Pancreas (tissue), 10 donors: ENCODE results near the gene CLEC4G. TPM values are rescaled to one million over a fixed set of nuclear protein-coding genes. Genes with fewer than 3 reads are reported as not detected.

Experiments
- ATAC-seq, 4 donors: fragments of 200-7000 bp; cut with Tn5 transposase; one replicate each; pipeline versions ENCODE4 v1.8.0 to v1.9.1; 2020; ENCODE audit warnings: mild to moderate bottlenecking in 4 of 4, moderate library complexity in 4 of 4
- DNase-seq, 6 donors: peaks; one replicate each; pipeline ENCODE4 v3.0.0-alpha.2; 2020
- FAIRE-seq: peaks from 2 replicates; lab custom pipeline; 2012; peaks lifted over from hg19 to GRCh38; lab: Jason Lieb, UNC
- H3K27ac ChIP-seq, 4 donors: fragments of 200-600 bp; sonication (generic); 1 replicate in 3 of 4; 2 replicates in 1 of 4; pipeline versions ENCODE4 v1.5.0 to v1.8.0; 2020
- H3K27me3 ChIP-seq, 4 donors: fragments of 200-600 bp; one replicate each; pipeline ENCODE4 v1.8.0; 2021
- H3K36me3 ChIP-seq, 3 donors: fragments of 200-600 bp; sonication (generic) in 1 of 3; one replicate each; pipeline versions ENCODE4 v1.5.0 to v1.8.0; 2020 to 2021
- H3K4me1 ChIP-seq, 3 donors: fragments of 200-600 bp; one replicate each; pipeline ENCODE4 v1.8.0; 2021
- H3K4me3 ChIP-seq, 4 donors: fragments of 200-600 bp; sonication (generic) in 2 of 4; one replicate each; pipeline versions ENCODE4 v1.5.0 to v1.8.0; 2020 to 2021
- H3K9me3 ChIP-seq, 4 donors: fragments of 200-600 bp; one replicate each; pipeline ENCODE4 v1.8.0; 2021
- WGBS, 2 donors: extraction: QIAGEN DNeasy Blood & Tissue Kit; methylation state at CpG; one replicate each; pipeline ENCODE4 v1.1.7; 2013; 5-methylcytosine and 5-hydroxymethylcytosine counted together
- intact Hi-C, 3 donors: fragments of 100-400 bp; cut with DNase I; formaldehyde crosslinking; loops; one replicate each; pipeline versions ENCODE4 v1.11.1 to v1.14.2; 2022
- polyA plus RNA-seq, 2 donors: library from polyadenylated mRNA; stranded (reverse); fragments of 200-250 nt; gene quantifications; one replicate each; pipeline ENCODE4 v1.2.3, GENCODE V29; 2013
- total RNA-seq, 6 donors: library from RNA; stranded (reverse); fragmentation: NEBNext Ultra II Directional in 4 of 6; extraction: Animal tissue kit (Norgen Biotek cat#: 25700) in 4 of 6; gene quantifications; one replicate each; pipeline versions ENCODE4 v1.2.1 to v1.2.4, GENCODE V29; 2021 to 2023
- TF ChIP-seq, protein P1 (sequence below), 4 donors: fragments of 200-600 bp; sonication (generic) in 3 of 4; IDR thresholded peaks; one replicate each; pipeline versions ENCODE4 v1.5.0 to v1.8.0; 2021; ENCODE audit warnings: antibody characterized with exemption in 4 of 4
- donor health status: healthy with polysubstance abuse.
- donor health status: DM: no; HTN: no; CAD: no; lungs with moderate emphysema.
- donor health status: DM: no; HTN: no; CAD: no.
- donor health status: control.
- donor health status: control.
- donor health status: Bipolar disorder and iron deficiency.
- donor health status: DM: yes; HTN: yes; CAD: no.
- donor health status: DM: no; HTN: no; CAD: no.
- donor health status: DM: no; HTN: no; CAD: no.
- donor health status: DM: yes; HTN: yes; CAD: no.

Gene CLEC4G
- total and polyA plus RNA-seq, 8 donors: 0.09 to 1.1 (median 0.68) TPM; not detected in 3

DNA sequence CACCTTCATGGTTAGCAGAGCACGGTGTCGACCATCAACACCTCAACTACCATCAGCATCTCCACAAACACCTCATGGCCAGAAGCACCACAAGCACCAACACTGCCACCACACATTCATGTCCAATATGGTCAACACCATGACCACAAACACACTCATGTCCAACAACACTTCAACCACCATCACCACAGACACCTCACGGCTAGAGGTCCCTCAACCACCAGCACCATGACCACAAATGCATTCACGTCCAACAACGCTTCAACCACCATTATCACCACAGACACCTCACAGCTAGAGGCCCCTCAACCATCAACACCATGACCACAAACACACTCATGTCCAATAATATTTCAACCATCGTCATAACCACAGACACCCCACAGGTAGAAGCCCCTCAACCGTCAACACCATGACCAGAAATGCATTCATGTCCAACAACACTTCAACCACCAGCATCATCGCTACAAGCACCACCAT, 41.1 kb downstream of the CLEC4G start:
- TF ChIP-seq, protein P1, sequence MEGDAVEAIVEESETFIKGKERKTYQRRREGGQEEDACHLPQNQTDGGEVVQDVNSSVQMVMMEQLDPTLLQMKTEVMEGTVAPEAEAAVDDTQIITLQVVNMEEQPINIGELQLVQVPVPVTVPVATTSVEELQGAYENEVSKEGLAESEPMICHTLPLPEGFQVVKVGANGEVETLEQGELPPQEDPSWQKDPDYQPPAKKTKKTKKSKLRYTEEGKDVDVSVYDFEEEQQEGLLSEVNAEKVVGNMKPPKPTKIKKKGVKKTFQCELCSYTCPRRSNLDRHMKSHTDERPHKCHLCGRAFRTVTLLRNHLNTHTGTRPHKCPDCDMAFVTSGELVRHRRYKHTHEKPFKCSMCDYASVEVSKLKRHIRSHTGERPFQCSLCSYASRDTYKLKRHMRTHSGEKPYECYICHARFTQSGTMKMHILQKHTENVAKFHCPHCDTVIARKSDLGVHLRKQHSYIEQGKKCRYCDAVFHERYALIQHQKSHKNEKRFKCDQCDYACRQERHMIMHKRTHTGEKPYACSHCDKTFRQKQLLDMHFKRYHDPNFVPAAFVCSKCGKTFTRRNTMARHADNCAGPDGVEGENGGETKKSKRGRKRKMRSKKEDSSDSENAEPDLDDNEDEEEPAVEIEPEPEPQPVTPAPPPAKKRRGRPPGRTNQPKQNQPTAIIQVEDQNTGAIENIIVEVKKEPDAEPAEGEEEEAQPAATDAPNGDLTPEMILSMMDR (IDR thresholded peaks at IDR 0.05): no peak
- DNase-seq (no peak), ATAC-seq (no peak), FAIRE-seq (no peak)
- Histone ChIP-seq H3K9me3 (no peaks in the 10 kb centered on the region), H3K36me3 (no peaks in the 10 kb centered on the region), H3K27ac (no peak overlapping the region), H3K4me3 (no peak overlapping the region), H3K4me1 (no peaks in the 10 kb centered on the region), H3K27me3 (no peaks in the 10 kb centered on the region)
- WGBS, 2 donors: 73 to 79% methylated on average over 8 of the region's 8 CpGs
- intact Hi-C loops: no loop called here

DNA sequence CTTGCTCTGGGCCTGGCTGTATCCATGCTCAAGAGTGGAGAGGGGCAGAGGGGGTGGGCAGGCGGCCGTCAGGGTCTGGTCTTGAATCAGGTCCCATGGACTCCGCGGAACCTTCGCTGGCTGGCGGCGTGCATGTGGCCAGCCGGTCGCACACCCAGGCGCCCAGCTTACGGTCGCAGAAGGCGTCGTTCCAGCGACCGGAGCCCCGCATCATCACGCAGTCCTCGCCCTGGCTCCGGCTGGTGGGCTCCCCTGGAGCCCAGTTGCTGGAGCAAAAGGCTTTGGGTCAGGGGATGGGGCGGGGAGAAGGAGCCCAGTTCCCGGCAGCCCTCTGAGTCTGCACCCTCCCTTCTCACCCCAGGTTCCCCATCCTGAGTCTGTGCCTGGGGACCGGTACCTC, 42.7 kb downstream of the CLEC4G start:
- TF ChIP-seq, protein P1 (IDR thresholded peaks at IDR 0.05): no peak
- Histone ChIP-seq H3K36me3 (peaks cover 0 to 3% (median 0%) of the 10 kb centered on the region in 3 donors), H3K27ac (no peak overlapping the region), H3K4me3 (no peak overlapping the region), H3K27me3 (no peaks in the 10 kb centered on the region), H3K9me3 (no peaks in the 10 kb centered on the region), H3K4me1 (no peaks in the 10 kb centered on the region)
- DNase-seq: no peak
- FAIRE-seq: no peak
- 13 to 22% methylated on average over 12 to 23 of the region's 23 CpGs for WGBS, 2 donors
- ATAC-seq: no peak
- intact Hi-C loops: no loop called here

DNA sequence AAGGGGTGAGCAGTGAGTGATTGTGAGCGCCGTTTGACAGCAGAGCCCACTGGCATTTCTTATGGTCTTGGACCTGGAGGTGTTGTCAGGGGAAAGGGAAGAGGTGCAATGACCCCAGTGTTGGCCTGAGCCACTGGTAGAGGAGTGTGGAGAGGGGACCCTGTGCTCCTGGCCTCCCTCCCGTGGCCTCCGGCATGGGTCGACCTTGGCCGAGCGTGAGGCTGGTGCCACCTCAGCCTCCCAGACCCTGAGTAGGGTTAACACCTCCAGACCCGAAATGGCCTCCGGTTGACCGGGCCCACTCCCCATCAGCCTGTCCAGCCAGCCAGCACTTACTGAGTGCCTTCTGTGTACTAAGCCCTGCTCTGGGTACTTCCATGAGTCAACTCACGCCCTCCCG, 44.7 kb downstream of the CLEC4G start:
- no peaks in the 10 kb centered on the region for H3K9me3 ChIP-seq
- H3K4me3 ChIP-seq: no peak overlapping the region
- intact Hi-C loops: no loop called here
- FAIRE-seq (no peak), ATAC-seq (no peak), DNase-seq (no peak)
- WGBS, 2 donors: 69 to 82% methylated on average over 7 to 12 of the region's 12 CpGs
- TF ChIP-seq, protein P1 (IDR thresholded peaks at IDR 0.05): no peak
- H3K36me3 ChIP-seq: peaks cover 0 to 6% (median 0%) of the 10 kb centered on the region in 3 donors
- no peaks in the 10 kb centered on the region for H3K4me1 ChIP-seq
- H3K27me3 ChIP-seq: no peaks in the 10 kb centered on the region
- no peak overlapping the region for H3K27ac ChIP-seq

DNA sequence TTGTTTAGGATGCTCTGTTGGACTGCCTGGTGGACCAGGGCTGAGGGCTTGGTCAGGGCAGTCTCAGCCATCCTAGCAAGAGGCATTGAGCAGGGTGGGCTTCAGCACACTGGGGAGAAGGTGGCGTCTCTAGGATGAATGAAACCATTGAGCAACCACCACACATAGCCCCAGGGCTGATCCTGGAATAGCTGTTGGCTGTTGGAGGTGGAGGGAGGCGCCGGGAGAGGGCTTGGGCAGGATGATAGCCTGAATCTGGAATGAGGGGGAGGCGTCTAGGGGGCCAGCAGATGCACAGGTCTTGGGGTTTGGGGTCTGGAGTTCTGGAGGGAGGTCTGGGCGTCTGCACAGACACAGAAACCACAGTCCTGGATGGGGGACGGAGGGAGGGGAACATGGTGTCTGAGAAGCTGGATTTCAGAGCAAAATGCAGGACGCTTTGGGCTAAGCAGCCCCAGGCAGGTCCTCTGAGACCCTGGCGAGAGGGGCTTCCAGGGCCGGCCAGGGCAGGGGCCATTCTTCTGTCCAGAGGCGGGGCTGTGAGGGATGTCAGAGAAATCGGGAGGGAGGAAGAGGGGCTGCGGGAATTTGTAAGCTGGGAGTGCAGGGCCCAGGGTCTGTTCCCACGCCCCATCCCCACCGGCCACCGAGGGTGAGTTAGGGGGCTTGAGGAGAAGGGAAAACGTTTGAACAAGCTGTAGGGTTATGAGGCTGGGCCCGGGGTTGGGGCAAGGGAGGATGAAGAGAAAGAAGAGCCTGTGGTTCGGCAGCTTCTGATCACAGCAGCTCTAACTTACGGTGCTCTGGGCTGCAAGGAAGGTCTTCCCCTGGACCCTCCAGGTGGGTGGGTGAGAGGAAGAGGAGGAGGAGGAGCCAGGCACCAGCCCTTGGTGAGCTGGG, 46.1 kb downstream of the CLEC4G start:
- H3K36me3 ChIP-seq: peaks cover 0 to 6% (median 0%) of the 10 kb centered on the region in 3 donors
- no peaks in the 10 kb centered on the region for H3K27me3 ChIP-seq
- H3K9me3 ChIP-seq: no peaks in the 10 kb centered on the region
- WGBS, 2 donors: 27 to 36% methylated on average over 19 of the region's 19 CpGs
- ATAC-seq (no peak), DNase-seq (no peak), FAIRE-seq (no peak)
- no peak overlapping the region for H3K4me3 ChIP-seq
- H3K4me1 ChIP-seq: no peaks in the 10 kb centered on the region
- TF ChIP-seq, protein P1 (IDR thresholded peaks at IDR 0.05): no peak
- H3K27ac ChIP-seq: no peak overlapping the region
- intact Hi-C loops: no loop called here
